GM08714 (cell line): ENCODE measurements around the gene MYADML2.

ENCODE experiments used
- H3K4me3 ChIP-seq: fragments of 200-500 bp; sonication (Bioruptor generic); 2 replicates; pipeline ENCODE4 v1.5.1; 2014; ENCODE audit warnings: mild to moderate bottlenecking, low read length, inconsistent platforms
- ZNF274 ChIP-seq: IDR thresholded peaks from 2 replicates; pipeline ENCODE4 v1.6.1; 2012; ENCODE audit warnings: mild to moderate bottlenecking, low read depth, low read length

Gene MYADML2

GRCh38 chr17:81904600-81905423 is 42.2 kb downstream of the MYADML2 start:
- TF ChIP-seq ZNF274, result no peak
- H3K4me3 ChIP-seq, result no peak overlapping the region

GRCh38 chr17:81903896-81904599 is 43.0 kb downstream of the MYADML2 start:
- TF ChIP-seq ZNF274, result no peak
- no peak overlapping the region for H3K4me3 ChIP-seq

GRCh38 chr17:81903415-81903831 is 43.6 kb downstream of the MYADML2 start:
- H3K4me3 ChIP-seq, result no peak overlapping the region
- TF ChIP-seq ZNF274, result no peak

GRCh38 chr17:81902653-81903414 is 44.2 kb downstream of the MYADML2 start:
- no peak for TF ChIP-seq ZNF274
- no peak overlapping the region for H3K4me3 ChIP-seq

- no peak for TF ChIP-seq ZNF274
- no peak within 1 kb of the TSS for H3K4me3 ChIP-seq
These were observed 44.9 kb downstream of the MYADML2 start, which contains the start of gene NPB for GRCh38 chr17:81902023-81902652. TSS of gene NPB (plus strand) at chr17:81902238. CDS start at chr17:81902278, 40 bp downstream.

GRCh38 chr17:81901167-81902022 is 45.6 kb downstream of the MYADML2 start:
- no peak overlapping the region for H3K4me3 ChIP-seq

GRCh38 chr17:81900181-81900820 is 46.7 kb downstream of the MYADML2 start:
- no peak overlapping the region for H3K4me3 ChIP-seq
- no peak for TF ChIP-seq ZNF274

More at GRCh38 chr17:81901167-81902022, 45.6 kb downstream of the MYADML2 start:
- TF ChIP-seq ZNF274, result no peak

- TF ChIP-seq ZNF274, result no peak
- no peak overlapping the region for H3K4me3 ChIP-seq
These were observed 47.4 kb downstream of the MYADML2 start for GRCh38 chr17:81899514-81900166.

GRCh38 chr17:81898885-81899284 is 48.1 kb downstream of the MYADML2 start:
- TF ChIP-seq ZNF274, result no peak
- no peak overlapping the region for H3K4me3 ChIP-seq

GRCh38 chr17:81898029-81898866 is 48.8 kb downstream of the MYADML2 start:
- TF ChIP-seq ZNF274, result no peak
- H3K4me3 ChIP-seq, result no peak overlapping the region

- TF ChIP-seq ZNF274, result no peak
These were observed 51.6 kb downstream of the MYADML2 start for GRCh38 chr17:81895400-81895799.

More at GRCh38 chr17:81895400-81895799, 51.6 kb downstream of the MYADML2 start:
- H3K4me3 ChIP-seq, result no peak overlapping the region
